Body of pancreas (tissue), 4 donors: ENCODE measurements around the gene SLC22A23. TPM values are rescaled to one million over a fixed set of nuclear protein-coding genes. Genes with fewer than 3 reads are reported as not detected.

ENCODE experiments used
- ATAC-seq: fragments of 150-250 bp; one replicate; pipeline ENCODE4 v1.9.1; 2016
- DNase-seq, 4 donors: peaks; one replicate each; pipeline ENCODE4 v3.0.0-alpha.2; 2019
- H3K27ac ChIP-seq, 4 donors: fragments of 200-600 bp; sonication (generic); 1 replicate in 3 of 4; 2 replicates in 1 of 4; pipeline versions ENCODE4 v1.5.1 to v1.6.1; 2016 to 2019; ENCODE audit warnings: mild to moderate bottlenecking in 1 of 4, mixed read lengths in 1 of 4, moderate library complexity in 1 of 4
- H3K27me3 ChIP-seq, 2 donors: fragments of 200-600 bp; sonication (generic); one replicate each; pipeline ENCODE4 v1.6.0; 2016; ENCODE audit warnings: mild to moderate bottlenecking in 1 of 2
- H3K36me3 ChIP-seq, 2 donors: fragments of 200-600 bp; sonication (generic); replicated peaks in 1 of 2; 2 replicates each; pipeline ENCODE4 v1.5.1; 2016; ENCODE audit warnings: low read depth in 2 of 2; ENCODE audit not compliant: insufficient read depth in 1 of 2
- H3K4me1 ChIP-seq: fragments of 200-600 bp; sonication (generic); one replicate; pipeline ENCODE4 v1.6.0; 2016
- H3K4me3 ChIP-seq, 2 donors: fragments of 200-600 bp; sonication (generic); 1 replicate in 1 of 2; 2 replicates in 1 of 2; pipeline ENCODE4 v1.5.1; 2016 to 2019
- H3K9me3 ChIP-seq, 3 donors: fragments of 200-600 bp; sonication (generic); 1 replicate in 2 of 3; 2 replicates in 1 of 3; pipeline ENCODE4 v1.5.1; 2016
- POLR2A ChIP-seq, 3 donors: fragments of 450-650 bp; IDR thresholded peaks; one replicate each; pipeline ENCODE4 v1.6.1; 2016; ENCODE audit warnings: antibody characterized with exemption in 3 of 3, mild to moderate bottlenecking in 2 of 3
- WGBS, 2 donors: methylation state at CpG; one replicate each; pipeline ENCODE4 v1.1.5; 2017; 5-methylcytosine and 5-hydroxymethylcytosine counted together
- intact Hi-C: fragments of 100-400 bp; cut with DNase I; formaldehyde crosslinking; loops from one replicate; pipeline ENCODE4 v1.15.1; 2023
- total RNA-seq, 2 donors: library from RNA; depleted of rRNA; stranded (reverse); fragments of >200 nt; gene quantifications; one replicate each; pipeline ENCODE4 v1.1.0, GENCODE V29; 2016
- TF ChIP-seq, protein P1 (sequence below), 7 experiments: fragments of 450-650 bp in 4 of 7; fragments of 200-600 bp in 3 of 7; sonication (generic) in 3 of 7; IDR thresholded peaks; one replicate each; pipeline ENCODE4 v1.5.1; 2016 to 2019; ENCODE audit warnings: antibody characterized with exemption in 7 of 7

The SLC22A23 gene
- total RNA-seq, 2 donors from 2014 or later = 20.4 to 32.2 TPM

DNA sequence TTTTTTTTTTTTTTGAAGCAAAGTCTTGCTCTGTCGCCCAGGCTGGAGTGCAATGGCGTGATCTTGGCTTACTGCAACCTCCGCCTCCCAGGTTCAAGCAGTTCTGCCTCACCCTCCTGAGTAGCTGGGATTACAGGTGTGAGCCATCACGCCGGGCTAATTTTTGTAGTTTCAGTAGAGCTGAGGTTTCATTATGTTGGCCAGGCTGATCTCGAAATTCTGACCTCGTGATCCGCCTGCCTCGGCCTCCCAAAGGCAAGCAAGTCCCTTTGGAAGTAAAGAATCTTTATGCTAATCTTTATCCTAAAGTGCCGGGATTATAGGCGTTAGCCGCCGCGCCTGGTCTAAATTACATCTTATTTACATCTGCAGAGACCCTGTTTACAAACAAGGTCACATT, 196.6 kb downstream of the SLC22A23 start:
- 71 to 81% methylated on average over 13 to 14 of the region's 14 CpGs for WGBS, 2 donors
- intact Hi-C loops = no loop called here
- peak overlapping the region in 1 of 4 donors; percentile 15 for H3K27ac ChIP-seq
- H3K4me3 ChIP-seq = no peak overlapping the region
- no peak for DNase-seq
- peaks cover 4 to 6% of the 10 kb centered on the region in 2 donors for H3K36me3 ChIP-seq
- no peaks in the 10 kb centered on the region for H3K27me3 ChIP-seq
- no peak for ATAC-seq
- TF ChIP-seq POLR2A (IDR thresholded peaks at IDR 0.05) = no peak
- TF ChIP-seq, protein P1, sequence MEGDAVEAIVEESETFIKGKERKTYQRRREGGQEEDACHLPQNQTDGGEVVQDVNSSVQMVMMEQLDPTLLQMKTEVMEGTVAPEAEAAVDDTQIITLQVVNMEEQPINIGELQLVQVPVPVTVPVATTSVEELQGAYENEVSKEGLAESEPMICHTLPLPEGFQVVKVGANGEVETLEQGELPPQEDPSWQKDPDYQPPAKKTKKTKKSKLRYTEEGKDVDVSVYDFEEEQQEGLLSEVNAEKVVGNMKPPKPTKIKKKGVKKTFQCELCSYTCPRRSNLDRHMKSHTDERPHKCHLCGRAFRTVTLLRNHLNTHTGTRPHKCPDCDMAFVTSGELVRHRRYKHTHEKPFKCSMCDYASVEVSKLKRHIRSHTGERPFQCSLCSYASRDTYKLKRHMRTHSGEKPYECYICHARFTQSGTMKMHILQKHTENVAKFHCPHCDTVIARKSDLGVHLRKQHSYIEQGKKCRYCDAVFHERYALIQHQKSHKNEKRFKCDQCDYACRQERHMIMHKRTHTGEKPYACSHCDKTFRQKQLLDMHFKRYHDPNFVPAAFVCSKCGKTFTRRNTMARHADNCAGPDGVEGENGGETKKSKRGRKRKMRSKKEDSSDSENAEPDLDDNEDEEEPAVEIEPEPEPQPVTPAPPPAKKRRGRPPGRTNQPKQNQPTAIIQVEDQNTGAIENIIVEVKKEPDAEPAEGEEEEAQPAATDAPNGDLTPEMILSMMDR (IDR thresholded peaks at IDR 0.05) = no peak
- H3K9me3 ChIP-seq = no peaks in the 10 kb centered on the region
- peaks cover 37% of the 10 kb centered on the region for H3K4me1 ChIP-seq

GRCh38 chr6:3259491-3259958, 197.3 kb downstream of the SLC22A23 start:
- intact Hi-C loops = loop anchor here (10.0 kb wide), 1 partner anchor 95 kb away; no protein-coding TSS in a partner anchor
- DNase-seq = peak; percentile 43 to 56 (median 51)
- no peaks in the 10 kb centered on the region for H3K9me3 ChIP-seq
- peak overlapping the region; percentile 84 to 93 for H3K4me3 ChIP-seq
- H3K27ac ChIP-seq = peak overlapping the region; percentile 84 to 89 (median 86)
- peaks cover 4 to 6% of the 10 kb centered on the region in 2 donors for H3K36me3 ChIP-seq
- 1% methylated on average over 18 to 21 of the region's 21 CpGs for WGBS, 2 donors
- TF ChIP-seq, protein P1 (IDR thresholded peaks at IDR 0.05) = no peak
- TF ChIP-seq POLR2A (IDR thresholded peaks at IDR 0.05) = no peak
- no peaks in the 10 kb centered on the region for H3K27me3 ChIP-seq
- peaks cover 37% of the 10 kb centered on the region for H3K4me1 ChIP-seq
- ATAC-seq = peak; percentile 6

- peak; percentile 94 to 97 (median 96) for DNase-seq
- 0 to 3% methylated on average over 16 to 73 of the region's 80 CpGs for WGBS, 2 donors
- peak; percentile 96 for ATAC-seq
- Histone ChIP-seq H3K4me3 (peak within 1 kb of the TSS; percentile 84 to 93), H3K27me3 (no peaks in the 10 kb centered on the region), H3K36me3 (peaks cover 1 to 4% of the 10 kb centered on the region in 2 donors), H3K4me1 (peaks cover 35% of the 10 kb centered on the region), H3K9me3 (no peaks in the 10 kb centered on the region), H3K27ac (peak within 1 kb of the TSS; percentile 84 to 89 (median 86))
- intact Hi-C loops = loop anchor here (10.0 kb wide), 1 partner anchor 94 kb away; no protein-coding TSS in a partner anchor
- TF ChIP-seq, protein P1 (IDR thresholded peaks at IDR 0.05) = no peak
- peak; percentile 39 to 76 (median 68) for TF ChIP-seq POLR2A (IDR thresholded peaks at IDR 0.05)
These were observed 197.9 kb downstream of the SLC22A23 start, which contains the start of gene PSMG4 for GRCh38 chr6:3258720-3259490. PSMG4 (plus strand) TSS chr6:3258947; CDS start chr6:3259023, 76 bp downstream.

GRCh38 chr6:3258201-3258600, 198.6 kb downstream of the SLC22A23 start:
- Histone ChIP-seq H3K36me3 (no peaks in the 10 kb centered on the region), H3K4me3 (peak overlapping the region in 1 of 2 donors; percentile 93), H3K27me3 (no peaks in the 10 kb centered on the region), H3K4me1 (peaks cover 28% of the 10 kb centered on the region), H3K9me3 (no peaks in the 10 kb centered on the region), H3K27ac (peak overlapping the region in 2 of 4 donors; percentile 84 to 89)
- WGBS, 2 donors = 38 to 48% methylated on average over 12 of the region's 12 CpGs
- DNase-seq = no peak
- no peak for ATAC-seq
- TF ChIP-seq, protein P1 (IDR thresholded peaks at IDR 0.05) = no peak
- no peak for TF ChIP-seq POLR2A (IDR thresholded peaks at IDR 0.05)
- intact Hi-C loops = loop anchor here (10.0 kb wide), 1 partner anchor 93 kb away; no protein-coding TSS in a partner anchor
